PC-9 (cell line): Measurements from ENCODE around the gene IGFBP4. TPM values are rescaled to one million over a fixed set of nuclear protein-coding genes. Genes with fewer than 3 reads are reported as not detected.
A peak's percentile ranks its signal among the peaks of the same experiment; 100 is the strongest.

Experiments used
- BruUV-seq: library from RNA; stranded (reverse); fragments of 400-500 nt; replicated peaks from 2 replicates; lab custom pipeline; 2021; lab: Mats Ljungman, UMichigan
- CTCF ChIA-PET: fragments of 300-600 bp; sonication (Branson Sonifier 250); formaldehyde crosslinking; loops from one replicate; lab custom pipeline; 2022; ENCODE audit warnings: antibody characterized with exemption; lab: Charles Lee
- POLR2A ChIA-PET: fragments of 300-600 bp; sonication (Branson Sonifier 250); formaldehyde crosslinking; loops from one replicate; lab custom pipeline; 2022; ENCODE audit warnings: antibody characterized with exemption; ENCODE audit not compliant: unreplicated experiment; lab: Charles Lee
- DNase-seq, 2 experiments: peaks; one replicate each; pipeline versions ENCODE4 v3.0.0 to v3.0.0-alpha.2; 2015 to 2022; ENCODE audit warnings: mixed read lengths in 1 of 2
- H2AFZ ChIP-seq: fragments of 200-600 bp; sonication (generic); 2 replicates; pipeline ENCODE4 v1.8.1; 2017; ENCODE audit warnings: antibody characterized with exemption
- H3F3A ChIP-seq: fragments of 200-600 bp; sonication (generic); 2 replicates; pipeline ENCODE4 v1.8.1; 2017; ENCODE audit warnings: antibody characterized with exemption, mild to moderate bottlenecking, low read depth; ENCODE audit not compliant: insufficient read depth
- H3K27ac ChIP-seq: fragments of 200-600 bp; sonication (generic); 2 replicates; pipeline ENCODE4 v1.6.1; 2016; ENCODE audit warnings: mixed run types
- H3K27me3 ChIP-seq: fragments of 200-600 bp; sonication (generic); 2 replicates; pipeline ENCODE4 v1.6.1; 2016; ENCODE audit warnings: low read depth, mixed run types; ENCODE audit not compliant: insufficient read depth
- H3K36me3 ChIP-seq: fragments of 200-600 bp; sonication (generic); 2 replicates; pipeline ENCODE4 v1.6.1; 2016; ENCODE audit warnings: low read depth, mixed run types
- H3K4me1 ChIP-seq: fragments of 200-600 bp; sonication (generic); replicated peaks from 2 replicates; pipeline ENCODE4 v1.6.1; 2016; ENCODE audit warnings: mixed run types; ENCODE audit not compliant: insufficient read depth
- H3K4me2 ChIP-seq: fragments of 200-600 bp; sonication (generic); 2 replicates; pipeline ENCODE4 v1.6.1; 2017; ENCODE audit warnings: mixed run types
- H3K4me3 ChIP-seq: fragments of 200-600 bp; sonication (generic); 2 replicates; pipeline ENCODE4 v1.6.1; 2016; ENCODE audit warnings: mixed run types
- H3K79me2 ChIP-seq: fragments of 200-600 bp; sonication (generic); 2 replicates; pipeline ENCODE4 v1.6.1; 2017; ENCODE audit warnings: low read depth, mixed run types
- H3K9me2 ChIP-seq: fragments of 200-600 bp; sonication (generic); 2 replicates; pipeline ENCODE4 v1.8.1; 2017; ENCODE audit warnings: mild to moderate bottlenecking; ENCODE audit not compliant: insufficient read depth
- H3K9me3 ChIP-seq: fragments of 200-600 bp; sonication (generic); 2 replicates; pipeline ENCODE4 v1.8.1; 2016; ENCODE audit warnings: low read depth; ENCODE audit not compliant: insufficient read depth
- H4K20me1 ChIP-seq: fragments of 200-600 bp; sonication (generic); 2 replicates; pipeline ENCODE4 v1.8.1; 2017; ENCODE audit not compliant: insufficient read depth
- EZH2 ChIP-seq: fragments of 200-600 bp; sonication (generic); IDR thresholded peaks from 2 replicates; pipeline ENCODE4 v1.8.0; 2017; ENCODE audit warnings: antibody characterized with exemption, low read depth
- intact Hi-C: fragments of 100-400 bp; cut with micrococcal nuclease; formaldehyde crosslinking; loops from one replicate; pipeline ENCODE4 v1.10.0; 2022; ENCODE audit not compliant: unreplicated experiment
- total RNA-seq: library from RNA; stranded (reverse); gene quantifications from 2 replicates; pipeline ENCODE4 v1.2.3, GENCODE V29; 2021
- TF ChIP-seq, protein P1 (sequence below): fragments of 200-600 bp; sonication (generic); conservative IDR thresholded peaks from 2 replicates; pipeline ENCODE4 v1.6.1; 2017; ENCODE audit warnings: mixed run types, antibody characterized with exemption, mild to moderate bottlenecking, moderate library complexity

The IGFBP4 gene
- total RNA-seq, 1 experiment from 2014 or later, result 138 TPM

DNA sequence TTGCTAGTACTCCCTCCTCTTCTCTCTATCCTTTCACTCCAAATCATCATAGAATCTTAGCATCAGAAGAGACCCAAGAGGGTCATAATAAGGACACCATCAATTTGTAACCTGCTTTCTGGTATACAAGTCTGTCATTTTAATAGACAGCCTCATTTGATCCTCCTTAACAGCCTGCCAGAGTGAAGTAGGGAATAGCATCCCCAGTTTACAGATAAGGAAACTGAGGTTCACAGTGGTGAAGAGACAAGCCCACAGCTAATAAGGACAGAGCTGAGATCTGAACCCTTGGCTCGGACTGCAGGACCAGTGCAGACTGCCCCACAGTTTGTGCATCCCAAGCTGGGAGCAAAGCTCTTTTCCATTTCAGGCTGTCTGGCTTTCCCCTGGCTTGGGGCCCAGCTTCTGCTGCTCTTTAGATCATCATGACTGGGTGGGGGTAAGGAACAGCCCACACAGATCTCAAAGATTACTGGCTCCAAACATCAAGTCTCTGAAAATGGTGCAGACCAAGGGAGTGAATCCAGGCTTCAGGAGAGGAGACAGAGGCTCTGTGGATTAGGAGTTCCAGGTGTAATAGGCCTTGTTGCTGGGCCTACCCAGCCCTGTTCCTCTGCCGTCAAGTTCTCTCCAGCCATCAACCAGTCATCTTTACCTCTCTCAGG, 10.3 kb upstream of the IGFBP4 start:
- no peaks in the 10 kb centered on the region for H3K9me2 ChIP-seq
- intact Hi-C loops, result no loop called here
- H3K36me3 ChIP-seq, result no peaks in the 10 kb centered on the region
- H4K20me1 ChIP-seq, result no peaks in the 10 kb centered on the region
- H3K4me1 ChIP-seq, result no peaks in the 10 kb centered on the region
- H3K27ac ChIP-seq, result no peak overlapping the region
- H3K9me3 ChIP-seq, result no peaks in the 10 kb centered on the region
- no peak for TF ChIP-seq EZH2
- TF ChIP-seq, protein P1, sequence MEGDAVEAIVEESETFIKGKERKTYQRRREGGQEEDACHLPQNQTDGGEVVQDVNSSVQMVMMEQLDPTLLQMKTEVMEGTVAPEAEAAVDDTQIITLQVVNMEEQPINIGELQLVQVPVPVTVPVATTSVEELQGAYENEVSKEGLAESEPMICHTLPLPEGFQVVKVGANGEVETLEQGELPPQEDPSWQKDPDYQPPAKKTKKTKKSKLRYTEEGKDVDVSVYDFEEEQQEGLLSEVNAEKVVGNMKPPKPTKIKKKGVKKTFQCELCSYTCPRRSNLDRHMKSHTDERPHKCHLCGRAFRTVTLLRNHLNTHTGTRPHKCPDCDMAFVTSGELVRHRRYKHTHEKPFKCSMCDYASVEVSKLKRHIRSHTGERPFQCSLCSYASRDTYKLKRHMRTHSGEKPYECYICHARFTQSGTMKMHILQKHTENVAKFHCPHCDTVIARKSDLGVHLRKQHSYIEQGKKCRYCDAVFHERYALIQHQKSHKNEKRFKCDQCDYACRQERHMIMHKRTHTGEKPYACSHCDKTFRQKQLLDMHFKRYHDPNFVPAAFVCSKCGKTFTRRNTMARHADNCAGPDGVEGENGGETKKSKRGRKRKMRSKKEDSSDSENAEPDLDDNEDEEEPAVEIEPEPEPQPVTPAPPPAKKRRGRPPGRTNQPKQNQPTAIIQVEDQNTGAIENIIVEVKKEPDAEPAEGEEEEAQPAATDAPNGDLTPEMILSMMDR, result no peak
- H3K4me2 ChIP-seq, result no peak overlapping the region
- ChIA-PET POLR2A (no interaction called here), CTCF (interaction anchor here (0.5 kb wide), 1 partner anchor 358 kb away, joined by 9 read pairs; no protein-coding TSS in a partner anchor)
- no peak overlapping the region for H2AFZ ChIP-seq
- DNase-seq, result no peak
- H3K4me3 ChIP-seq, result no peak overlapping the region
- H3K27me3 ChIP-seq, result no peaks in the 10 kb centered on the region
- H3F3A ChIP-seq, result no peaks in the 10 kb centered on the region
- BruUV-seq, result no TSS peak
- no peaks in the 10 kb centered on the region for H3K79me2 ChIP-seq

DNA sequence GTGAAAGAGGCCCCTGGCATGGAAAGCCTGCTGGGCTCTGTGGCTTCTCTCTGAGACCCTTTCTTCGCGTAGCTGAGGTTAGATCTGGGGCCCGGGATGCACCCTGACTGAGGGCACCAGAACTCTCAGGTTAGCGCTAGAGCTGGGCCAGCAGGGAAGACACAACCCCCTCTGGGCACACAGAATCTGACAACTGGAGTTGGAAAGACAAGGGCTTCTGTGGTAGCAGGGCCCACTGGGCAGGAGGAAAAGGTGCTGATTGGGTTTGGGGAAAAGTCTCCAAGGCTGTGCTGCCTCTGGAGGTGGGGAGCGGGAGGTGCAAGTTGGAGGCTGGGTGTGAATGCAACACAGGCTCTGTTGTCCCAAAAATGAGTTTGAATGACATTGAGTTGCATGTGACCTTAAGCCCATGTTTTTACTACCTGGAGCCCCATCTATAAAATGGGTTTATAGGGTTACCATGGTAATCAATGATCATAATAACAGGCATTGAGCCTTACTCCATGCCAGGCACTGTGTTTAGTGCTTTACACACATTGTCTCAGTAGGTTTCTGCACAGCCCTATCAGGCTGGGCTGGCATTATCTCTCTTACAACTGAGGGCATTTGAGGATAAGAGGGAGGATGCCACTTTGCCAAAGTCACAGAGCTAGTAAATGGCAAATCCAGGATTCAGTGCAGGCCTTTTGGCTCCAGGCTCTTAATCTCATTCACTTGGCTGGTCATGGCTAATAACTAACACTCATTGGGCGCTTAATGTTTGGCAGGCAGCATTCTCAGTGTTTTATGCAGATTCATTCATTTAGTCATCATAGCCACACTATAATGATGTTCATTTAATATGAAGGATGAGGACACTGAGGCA, 9.5 kb upstream of the IGFBP4 start:
- no peak for TF ChIP-seq EZH2
- TF ChIP-seq, protein P1, result peak; percentile 62
- no peaks in the 10 kb centered on the region for H3K4me1 ChIP-seq
- H3K27ac ChIP-seq, result no peak overlapping the region
- POLR2A ChIA-PET, result no interaction called here
- H2AFZ ChIP-seq, result no peak overlapping the region
- CTCF ChIA-PET, result interaction anchor here (0.5 to 0.7 kb wide), 3 partner anchors 126 to 1221 kb away, joined by 3 to 9 read pairs (median 4); no protein-coding TSS in a partner anchor
- no peaks in the 10 kb centered on the region for H3K9me2 ChIP-seq
- no peaks in the 10 kb centered on the region for H3K9me3 ChIP-seq
- BruUV-seq, result no TSS peak
- no peaks in the 10 kb centered on the region for H4K20me1 ChIP-seq
- intact Hi-C loops, result no loop called here
- no peak overlapping the region for H3K4me3 ChIP-seq
- no peaks in the 10 kb centered on the region for H3F3A ChIP-seq
- no peaks in the 10 kb centered on the region for H3K27me3 ChIP-seq
- H3K79me2 ChIP-seq, result no peaks in the 10 kb centered on the region
- peak in 1 of 2 experiments; percentile 29 for DNase-seq
- H3K4me2 ChIP-seq, result no peak overlapping the region
- H3K36me3 ChIP-seq, result no peaks in the 10 kb centered on the region

DNA sequence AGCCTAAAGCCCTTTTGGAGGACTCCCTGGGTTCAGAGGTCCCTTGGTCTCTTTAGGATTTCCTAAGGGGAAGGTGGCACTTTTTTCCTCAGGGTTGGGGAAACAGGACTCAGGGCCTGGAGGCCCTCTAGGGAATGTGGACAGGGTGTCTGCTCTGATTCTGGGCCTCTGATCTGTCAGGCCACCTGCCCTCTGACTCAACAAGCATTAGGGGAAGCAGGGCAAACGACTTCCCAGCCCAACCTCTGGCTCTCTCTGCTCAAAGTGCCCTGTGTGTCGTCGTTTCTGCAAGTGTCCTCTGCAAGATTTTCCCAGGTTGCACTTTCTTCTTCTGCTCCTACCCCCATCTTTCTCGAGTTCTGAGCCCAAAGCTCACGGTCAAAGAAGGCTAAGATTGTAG, 6.6 kb upstream of the IGFBP4 start:
- Histone ChIP-seq H3F3A (peaks cover 6% of the 10 kb centered on the region), H2AFZ (no peak overlapping the region), H3K4me2 (no peak overlapping the region), H3K36me3 (no peaks in the 10 kb centered on the region), H3K4me3 (no peak overlapping the region), H4K20me1 (no peaks in the 10 kb centered on the region), H3K27ac (no peak overlapping the region), H3K4me1 (peaks cover 3% of the 10 kb centered on the region; the same call in 1 of the 2 replicates), H3K27me3 (no peaks in the 10 kb centered on the region), H3K79me2 (no peaks in the 10 kb centered on the region), H3K9me3 (no peaks in the 10 kb centered on the region), H3K9me2 (no peaks in the 10 kb centered on the region)
- CTCF ChIA-PET, result interaction anchor here (0.7 kb wide), 1 partner anchor 97 kb away, joined by 3 read pairs; no protein-coding TSS in a partner anchor
- intact Hi-C loops, result no loop called here
- no peak for TF ChIP-seq EZH2
- POLR2A ChIA-PET, result no interaction called here
- DNase-seq, result no peak
- no TSS peak for BruUV-seq
